Activated CD8-positive, alpha-beta T cell treated with anti-CD3 and anti-CD28 coated beads, Interleukin-2, amount 10 ng/mL, durations not matched to agents 7 days and 5 days (primary cell): Measurements from ENCODE around the gene MAN2A1. TPM values are rescaled to one million over a fixed set of nuclear protein-coding genes. Genes with fewer than 3 reads are reported as not detected.
A peak's percentile ranks its signal among the peaks of the same experiment; 100 is the strongest.
"Not testable (repeated sequence)": the region's sequence is repeated elsewhere in the genome, so short reads cannot be mapped to it uniquely, and the experiment has no call there.

ENCODE experiments used
- ATAC-seq: fragments of 150-1000 bp; cut with Tn5 transposase; one replicate; pipeline ENCODE4 v1.10.0; 2021; ENCODE audit warnings: moderate library complexity
- CTCF ChIA-PET: fragments of 350-600 bp; sonication (Branson Sonifier 250); formaldehyde crosslinking; loops from one replicate; lab custom pipeline; 2021; ENCODE audit warnings: antibody characterized with exemption; lab: Charles Lee
- POLR2A ChIA-PET: fragments of 350-600 bp; sonication (Branson Sonifier 250); formaldehyde crosslinking; loops from one replicate; lab custom pipeline; 2021; ENCODE audit warnings: antibody characterized with exemption; lab: Charles Lee
- DNase-seq: peaks from one replicate; pipeline ENCODE4 v3.0.0-alpha.2; 2020
- H3K27ac Mint-ChIP-seq: one replicate; pipeline ENCODE4 v1.8.0; 2021; ENCODE audit warnings: mild to moderate bottlenecking, mixed read lengths
- H3K27me3 Mint-ChIP-seq: one replicate; pipeline ENCODE4 v1.8.0; 2021; ENCODE audit warnings: low read depth, mixed read lengths
- H3K36me3 Mint-ChIP-seq: one replicate; pipeline ENCODE4 v1.8.0; 2021; ENCODE audit warnings: low read depth, mixed read lengths
- H3K4me1 Mint-ChIP-seq: one replicate; pipeline ENCODE4 v1.8.0; 2021; ENCODE audit warnings: low read depth, mixed read lengths
- H3K4me3 Mint-ChIP-seq: one replicate; pipeline ENCODE4 v1.8.0; 2021; ENCODE audit warnings: mild to moderate bottlenecking, mixed read lengths
- H3K9me3 Mint-ChIP-seq: one replicate; pipeline ENCODE4 v1.8.0; 2022; ENCODE audit warnings: mixed read lengths; ENCODE audit not compliant: insufficient read depth
- total RNA-seq, 2 experiments: library from RNA; stranded (reverse); gene quantifications; one replicate each; pipeline ENCODE4 v1.2.3, GENCODE V29; 2021

Gene MAN2A1
- total RNA-seq, 2 experiments from 2014 or later: 26.3 to 28.3 TPM

DNA sequence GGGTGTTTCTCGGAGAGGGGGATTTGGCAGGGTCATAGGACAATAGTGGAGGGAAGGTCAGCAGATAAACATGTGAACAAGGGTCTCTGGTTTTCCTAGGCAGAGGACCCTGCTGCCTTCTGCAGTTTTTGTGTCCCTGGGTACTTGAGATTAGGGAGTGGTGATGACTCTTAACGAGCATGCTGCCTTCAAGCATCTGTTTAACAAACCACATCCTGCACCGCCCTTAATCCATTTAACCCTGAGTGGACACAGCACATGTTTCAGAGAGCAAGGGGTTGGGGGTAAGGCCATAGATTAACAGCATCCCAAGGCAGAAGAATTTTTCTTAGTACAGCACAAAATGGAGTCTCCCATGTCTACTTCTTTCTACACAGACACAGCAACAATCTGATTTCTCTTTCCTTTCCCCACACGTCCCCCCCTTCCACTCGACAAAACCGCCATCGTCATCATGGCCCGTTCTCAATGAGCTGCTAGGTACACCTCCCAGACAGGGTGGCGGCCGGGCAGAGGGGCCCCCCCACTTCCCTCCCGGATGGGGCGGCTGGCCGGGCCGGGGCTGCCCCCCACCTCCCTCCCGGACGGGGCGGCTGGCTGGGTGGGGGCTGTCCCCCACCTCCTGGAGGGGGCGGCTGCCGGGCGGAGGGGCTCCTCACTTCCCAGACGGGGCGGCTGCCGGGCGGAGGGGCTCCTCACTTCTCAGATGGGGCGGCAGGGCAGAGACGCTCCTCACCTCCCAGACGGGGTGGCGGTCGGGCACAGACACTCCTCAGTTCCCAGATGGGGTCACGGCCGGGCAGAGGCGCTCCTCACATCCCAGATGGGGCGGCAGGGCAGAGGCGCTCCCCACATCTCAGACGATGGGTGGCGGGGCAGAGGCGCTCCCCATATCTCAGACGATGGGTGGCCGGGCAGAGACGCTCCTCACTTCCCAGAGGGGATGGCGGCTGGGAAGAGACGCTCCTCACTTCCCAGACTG is 142.8 kb downstream of the MAN2A1 start:
- H3K36me3 Mint-ChIP-seq: peaks cover 58% of the 10 kb centered on the region
- DNase-seq, POLR2A ChIA-PET, H3K27ac Mint-ChIP-seq, H3K9me3 Mint-ChIP-seq, H3K27me3 Mint-ChIP-seq, H3K4me1 Mint-ChIP-seq, ATAC-seq, H3K4me3 Mint-ChIP-seq, CTCF ChIA-PET: not testable (repeated sequence)

DNA sequence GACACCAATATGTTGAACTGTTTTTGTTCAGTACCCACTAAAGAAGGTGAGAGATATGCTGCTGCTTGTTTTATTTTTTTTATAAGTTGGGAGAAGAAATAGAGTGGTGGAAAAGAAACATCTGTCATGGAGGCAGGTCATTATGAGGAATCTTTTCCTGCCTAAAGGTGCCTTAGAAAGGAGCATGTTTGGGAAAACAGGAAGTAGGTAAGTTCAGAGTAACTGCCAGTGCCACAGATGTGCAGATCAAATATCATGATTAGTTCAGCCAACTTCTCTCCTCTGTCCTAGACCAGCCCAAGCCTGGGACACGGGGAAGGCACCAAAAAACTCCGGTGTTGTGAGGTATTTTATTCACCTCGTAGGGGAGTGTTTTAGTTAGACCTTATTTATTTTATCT is 144.2 kb downstream of the MAN2A1 start:
- peaks cover 56% of the 10 kb centered on the region for H3K36me3 Mint-ChIP-seq
- ATAC-seq (no peak), DNase-seq (no peak)
- POLR2A ChIA-PET: interaction anchor here (0.6 kb wide), 1 partner anchor 15 kb away, joined by 3 read pairs; no protein-coding TSS in a partner anchor
- H3K27me3 Mint-ChIP-seq: no peaks in the 10 kb centered on the region
- peaks cover 3% of the 10 kb centered on the region for H3K9me3 Mint-ChIP-seq
- H3K4me3 Mint-ChIP-seq: no peak overlapping the region
- no peak overlapping the region for H3K27ac Mint-ChIP-seq
- CTCF ChIA-PET: no interaction called here
- peaks cover 2% of the 10 kb centered on the region for H3K4me1 Mint-ChIP-seq

DNA sequence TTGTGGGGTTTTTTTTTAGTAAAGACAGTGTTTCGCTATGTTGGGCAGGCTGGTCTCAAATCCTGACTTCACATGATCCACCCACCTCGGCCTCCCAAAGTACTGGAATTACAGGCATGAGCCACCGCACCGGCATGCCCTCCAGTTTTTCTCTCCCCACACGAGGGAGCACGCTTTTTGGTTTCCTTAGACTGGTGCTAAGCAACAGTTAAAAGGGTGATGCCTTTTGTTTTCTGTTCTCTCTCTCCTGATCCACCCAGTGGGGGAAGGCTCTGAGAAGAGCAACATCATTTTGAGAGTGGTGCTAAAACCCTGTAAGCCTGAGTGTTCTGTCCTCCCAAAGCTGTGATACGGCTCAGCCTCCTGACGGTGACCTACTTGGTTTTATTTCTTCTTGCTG is 146.6 kb downstream of the MAN2A1 start:
- Mint-ChIP-seq H3K9me3 (peaks cover 3% of the 10 kb centered on the region), H3K36me3 (peaks cover 59% of the 10 kb centered on the region), H3K4me1 (peaks cover 2% of the 10 kb centered on the region), H3K27me3 (no peaks in the 10 kb centered on the region), H3K4me3 (no peak overlapping the region), H3K27ac (no peak overlapping the region)
- no peak for ATAC-seq
- CTCF ChIA-PET: no interaction called here
- DNase-seq: no peak
- POLR2A ChIA-PET: no interaction called here

DNA sequence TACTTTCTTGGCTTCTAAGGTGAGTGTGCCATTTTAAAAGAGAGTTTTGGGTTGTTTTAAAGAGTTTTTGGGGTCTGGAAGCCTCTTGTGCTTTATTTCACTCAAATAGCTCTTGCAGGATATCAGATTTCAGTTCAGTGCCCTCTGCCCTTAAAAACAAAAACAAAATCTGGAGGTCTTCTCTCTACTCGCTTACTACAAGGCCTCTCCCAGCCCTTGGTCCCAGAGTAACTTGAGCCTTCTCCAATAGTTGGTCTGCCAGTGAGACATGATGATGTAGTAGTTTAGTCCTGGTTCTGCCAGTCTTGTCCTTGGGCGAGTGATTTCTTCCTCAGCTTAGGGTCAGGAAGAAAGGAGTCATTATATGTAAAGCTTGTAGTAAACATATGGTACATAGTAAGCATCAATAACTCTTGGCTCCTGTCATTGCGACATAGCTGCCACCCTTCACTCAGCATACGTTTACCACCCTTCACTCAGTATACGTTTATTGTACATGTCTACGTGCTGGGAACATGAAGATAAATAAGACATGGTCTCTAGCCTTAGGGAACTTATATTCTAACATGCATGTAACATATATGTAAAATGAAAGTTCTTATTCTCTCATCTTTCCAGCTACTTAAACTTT is 147.6 kb downstream of the MAN2A1 start:
- no peak overlapping the region for H3K4me3 Mint-ChIP-seq
- H3K9me3 Mint-ChIP-seq: no peaks in the 10 kb centered on the region
- H3K4me1 Mint-ChIP-seq: no peaks in the 10 kb centered on the region
- ChIA-PET POLR2A (interaction anchor here (0.7 kb wide), 1 partner anchor 96 kb away, joined by 3 read pairs; no protein-coding TSS in a partner anchor), CTCF (no interaction called here)
- peaks cover 62% of the 10 kb centered on the region for H3K36me3 Mint-ChIP-seq
- no peak overlapping the region for H3K27ac Mint-ChIP-seq
- ATAC-seq (no peak), DNase-seq (no peak)
- no peaks in the 10 kb centered on the region for H3K27me3 Mint-ChIP-seq

DNA sequence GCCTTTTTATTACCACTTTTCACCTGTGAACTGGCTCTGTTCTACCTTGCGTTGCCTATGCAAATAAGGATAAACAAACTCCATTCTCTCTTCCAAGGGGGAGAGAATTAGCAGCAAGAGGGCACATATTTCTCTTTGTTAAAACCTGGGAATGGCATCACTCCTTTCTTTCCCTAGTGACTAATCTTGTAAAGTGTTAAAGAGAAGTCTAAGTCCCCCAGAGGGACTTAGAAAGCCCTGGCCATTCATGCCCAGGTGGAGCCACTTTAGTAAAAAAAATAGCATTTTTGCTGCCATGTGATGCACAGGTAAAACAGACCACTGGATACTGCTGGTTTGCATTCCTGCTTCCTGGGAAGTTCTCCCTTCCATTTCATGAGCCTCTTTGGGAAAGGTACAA is 148.4 kb downstream of the MAN2A1 start:
- H3K4me3 Mint-ChIP-seq: no peak overlapping the region
- H3K9me3 Mint-ChIP-seq: no peaks in the 10 kb centered on the region
- peaks cover 60% of the 10 kb centered on the region for H3K36me3 Mint-ChIP-seq
- no peak overlapping the region for H3K27ac Mint-ChIP-seq
- no peak for DNase-seq
- no peak for ATAC-seq
- CTCF ChIA-PET: no interaction called here
- POLR2A ChIA-PET: no interaction called here
- no peaks in the 10 kb centered on the region for H3K27me3 Mint-ChIP-seq
- H3K4me1 Mint-ChIP-seq: no peaks in the 10 kb centered on the region

DNA sequence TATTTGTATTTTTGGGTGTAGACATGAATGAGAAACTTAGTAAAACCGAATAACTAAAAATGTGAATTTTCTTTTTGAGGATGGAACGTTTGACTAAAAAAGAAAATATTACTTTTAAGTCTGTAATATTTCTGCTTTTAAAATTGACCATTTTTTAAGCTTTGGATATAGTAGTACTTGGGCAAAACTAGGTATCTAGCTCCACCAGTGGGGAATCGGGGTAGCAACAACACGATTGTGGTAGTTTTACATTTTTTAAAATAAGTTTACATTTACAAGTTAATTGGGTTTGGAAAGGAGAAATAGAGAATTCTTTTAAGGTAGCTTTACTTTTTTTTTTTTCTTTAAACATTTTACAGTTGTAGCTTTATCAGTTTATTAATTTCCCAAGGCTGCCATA is 154.4 kb downstream of the MAN2A1 start:
- Mint-ChIP-seq H3K27ac (no peak overlapping the region), H3K36me3 (peaks cover 65% of the 10 kb centered on the region), H3K9me3 (no peaks in the 10 kb centered on the region), H3K4me3 (no peak overlapping the region), H3K4me1 (peaks cover 14% of the 10 kb centered on the region), H3K27me3 (no peaks in the 10 kb centered on the region)
- ATAC-seq: no peak
- POLR2A ChIA-PET: no interaction called here
- no peak for DNase-seq
- CTCF ChIA-PET: no interaction called here

DNA sequence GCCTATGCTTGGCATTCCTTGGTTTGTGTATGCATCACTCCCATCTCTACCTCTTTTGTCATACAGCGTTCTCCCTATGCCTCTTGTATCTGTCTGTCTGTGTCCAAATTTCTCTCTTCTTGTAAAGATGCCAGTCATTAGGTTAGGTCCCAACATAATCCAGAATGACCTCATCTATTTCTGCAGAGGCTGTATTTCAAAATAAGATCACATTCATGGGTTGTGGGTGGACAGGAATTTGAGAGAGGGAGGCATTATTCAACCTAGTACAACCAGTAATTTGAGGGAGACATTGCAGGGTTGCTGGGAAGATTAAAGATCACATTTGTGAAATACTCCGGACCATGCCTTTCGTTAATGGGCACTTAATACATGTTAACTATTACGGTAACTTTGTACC is 155.0 kb downstream of the MAN2A1 start:
- Mint-ChIP-seq H3K4me1 (peaks cover 20% of the 10 kb centered on the region), H3K4me3 (no peak overlapping the region), H3K27me3 (no peaks in the 10 kb centered on the region), H3K9me3 (no peaks in the 10 kb centered on the region), H3K36me3 (peaks cover 68% of the 10 kb centered on the region), H3K27ac (no peak overlapping the region)
- ChIA-PET CTCF (no interaction called here), POLR2A (no interaction called here)
- ATAC-seq: no peak
- DNase-seq: no peak

DNA sequence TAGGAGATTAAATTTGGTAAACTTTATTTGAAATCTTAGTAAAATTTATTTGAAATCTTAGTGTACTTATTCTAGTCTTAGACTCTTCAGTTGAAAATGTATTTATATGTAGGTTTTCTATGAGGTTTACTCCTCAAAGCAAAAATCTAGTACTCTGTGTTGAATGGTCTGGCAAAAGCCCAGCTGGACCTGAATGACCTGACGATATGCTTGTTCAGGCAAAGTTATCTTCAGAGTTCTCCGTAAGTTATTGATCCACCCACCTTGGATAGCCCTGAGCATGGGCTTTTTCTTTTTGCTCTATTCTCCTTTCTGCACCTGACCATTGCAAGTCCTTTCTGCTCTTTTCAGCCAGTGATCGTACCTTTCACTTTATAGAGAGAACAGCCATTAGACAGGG is 158.4 kb downstream of the MAN2A1 start:
- H3K27me3 Mint-ChIP-seq: no peaks in the 10 kb centered on the region
- H3K4me3 Mint-ChIP-seq: no peak overlapping the region
- CTCF ChIA-PET: no interaction called here
- H3K4me1 Mint-ChIP-seq: peaks cover 31% of the 10 kb centered on the region
- DNase-seq (no peak), ATAC-seq (no peak)
- peaks cover 68% of the 10 kb centered on the region for H3K36me3 Mint-ChIP-seq
- H3K9me3 Mint-ChIP-seq: no peaks in the 10 kb centered on the region
- H3K27ac Mint-ChIP-seq: no peak overlapping the region
- POLR2A ChIA-PET: no interaction called here

DNA sequence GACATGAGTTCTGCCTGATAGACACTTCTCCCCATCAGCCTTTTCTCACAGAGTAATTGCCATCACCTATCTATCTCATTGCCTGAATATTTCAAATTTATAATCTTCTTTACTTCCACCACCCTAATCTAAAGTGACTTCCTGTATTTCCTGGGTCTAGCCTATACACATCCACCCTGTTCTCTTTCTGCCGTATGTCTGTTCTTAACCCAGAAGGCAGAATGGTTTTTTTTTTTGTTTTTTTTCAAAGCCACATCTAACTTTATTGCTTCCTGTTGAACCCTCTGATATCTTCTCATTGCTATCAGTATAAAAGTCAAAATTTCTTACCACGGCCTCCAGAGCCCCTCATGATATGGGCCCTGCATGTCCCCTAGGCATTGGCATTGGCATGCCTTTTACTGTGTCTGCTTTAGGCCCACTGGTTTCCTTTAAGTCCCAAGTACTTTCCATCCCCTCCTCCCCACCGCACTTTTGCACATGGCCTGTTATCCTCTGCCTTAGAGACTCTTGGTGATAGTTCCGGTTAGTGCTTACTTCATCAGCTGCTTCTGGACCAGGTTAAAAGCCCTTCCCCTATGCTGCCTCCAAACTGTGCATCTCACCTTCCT is 159.9 kb downstream of the MAN2A1 start:
- DNase-seq (no peak), ATAC-seq (peak; percentile 39)
- POLR2A ChIA-PET: no interaction called here
- Mint-ChIP-seq H3K4me1 (peaks cover 31% of the 10 kb centered on the region), H3K36me3 (peaks cover 69% of the 10 kb centered on the region), H3K27me3 (no peaks in the 10 kb centered on the region), H3K27ac (peak overlapping the region; percentile 79), H3K9me3 (no peaks in the 10 kb centered on the region), H3K4me3 (no peak overlapping the region)
- CTCF ChIA-PET: interaction anchor here (0.9 kb wide), 1 partner anchor 10 kb away, joined by 3 read pairs; no protein-coding TSS in a partner anchor

DNA sequence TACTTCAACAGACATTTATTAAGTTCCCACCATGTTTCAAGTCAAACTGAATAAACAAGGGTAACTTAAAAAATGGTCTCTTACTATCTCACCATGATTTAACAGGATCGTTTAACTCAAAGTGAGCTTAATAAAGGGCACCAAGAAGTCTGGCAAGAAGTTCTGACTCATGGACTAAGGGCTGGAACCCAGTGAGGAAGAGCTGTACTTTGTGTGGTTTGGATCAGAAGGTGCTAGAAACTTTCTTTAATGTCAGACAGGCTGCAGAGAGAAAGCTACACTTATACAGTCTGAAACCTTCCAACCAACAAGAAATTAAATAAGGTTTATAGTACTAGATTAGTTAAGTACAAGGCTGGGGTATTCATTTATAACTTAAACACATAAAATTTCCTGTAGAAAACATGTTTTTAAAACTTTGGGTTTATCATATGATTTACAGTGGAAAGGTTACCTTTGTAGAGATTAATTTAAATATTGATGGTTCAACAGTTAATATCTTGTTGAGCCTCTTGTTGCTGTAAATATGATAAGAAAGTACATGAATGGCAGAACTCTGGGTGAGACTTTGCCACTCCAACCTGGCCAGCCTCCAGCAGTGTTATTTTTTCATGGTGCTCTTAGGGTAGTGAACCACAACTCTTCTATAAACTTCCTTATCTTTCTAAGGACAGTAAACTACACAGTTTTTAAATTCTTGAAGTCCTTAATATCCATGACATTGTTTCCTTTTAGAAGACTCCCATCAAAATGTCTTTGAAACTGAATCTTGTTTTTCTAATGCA is 162.8 kb downstream of the MAN2A1 start:
- ATAC-seq (no peak), DNase-seq (no peak)
- ChIA-PET POLR2A (no interaction called here), CTCF (interaction anchor here (1.0 to 1.2 kb wide), 3 partner anchors 11 to 162 kb away, joined by 3 read pairs; no protein-coding TSS in a partner anchor)
- Mint-ChIP-seq H3K36me3 (peaks cover 70% of the 10 kb centered on the region), H3K27me3 (no peaks in the 10 kb centered on the region), H3K4me1 (peaks cover 43% of the 10 kb centered on the region), H3K27ac (no peak overlapping the region), H3K9me3 (no peaks in the 10 kb centered on the region), H3K4me3 (no peak overlapping the region)

DNA sequence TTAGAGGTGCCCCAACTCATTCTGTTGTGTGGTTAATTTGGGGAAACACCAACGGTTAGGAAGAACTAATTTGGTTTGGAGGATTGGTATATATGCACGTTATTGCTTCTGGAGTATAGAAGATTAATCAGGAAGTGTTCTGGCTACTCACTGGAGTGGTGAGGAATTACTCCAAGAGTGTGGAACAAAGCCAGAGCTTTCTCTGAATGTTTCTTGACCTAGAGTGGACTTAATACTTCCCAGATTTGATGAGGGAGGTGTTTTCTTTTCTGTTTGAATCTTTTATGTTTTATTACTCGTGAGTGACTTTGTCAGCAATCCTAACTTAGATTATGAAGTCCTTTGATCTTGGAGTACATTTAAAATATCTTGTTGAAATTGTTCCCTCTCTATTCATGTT is 163.7 kb downstream of the MAN2A1 start:
- POLR2A ChIA-PET: no interaction called here
- Mint-ChIP-seq H3K27me3 (no peaks in the 10 kb centered on the region), H3K4me3 (no peak overlapping the region), H3K36me3 (peaks cover 72% of the 10 kb centered on the region), H3K4me1 (peaks cover 46% of the 10 kb centered on the region), H3K9me3 (no peaks in the 10 kb centered on the region), H3K27ac (no peak overlapping the region)
- CTCF ChIA-PET: interaction anchor here (1.2 kb wide), 1 partner anchor 163 kb away, joined by 3 read pairs; no protein-coding TSS in a partner anchor
- ATAC-seq: no peak
- no peak for DNase-seq
